GM06990 (cell line): ENCODE measurements around the gene AGBL4.

Experiments used
- DNase-seq: peaks from one replicate; pipeline ENCODE4 v3.0.0-alpha.2; 2011; ENCODE audit not compliant: insufficient read length; ENCODE audit errors: extremely low read depth
- H3K27me3 ChIP-seq: replicated peaks from 2 replicates; pipeline ENCODE4 v1.6.0; 2011; ENCODE audit warnings: low read length; ENCODE audit not compliant: control insufficient read depth, insufficient read depth
- H3K36me3 ChIP-seq: 2 replicates; pipeline ENCODE4 v1.5.1; 2011; ENCODE audit warnings: low read length; ENCODE audit not compliant: control insufficient read depth, insufficient read depth
- H3K4me3 ChIP-seq: replicated peaks from 2 replicates; pipeline ENCODE4 v1.5.1; 2011; ENCODE audit warnings: low read depth, mild to moderate bottlenecking, control low read depth, low read length
- TF ChIP-seq, protein P1 (sequence below): IDR thresholded peaks from 2 replicates; pipeline ENCODE4 v1.5.1; 2011; ENCODE audit warnings: low read length, control low read depth, mild to moderate bottlenecking, inconsistent platforms; ENCODE audit not compliant: insufficient read depth, poor library complexity, severe bottlenecking

Gene AGBL4

GRCh38 chr1:48743480-48743879 lies 1280.3 kb downstream of the AGBL4 start:
- Histone ChIP-seq H3K4me3 (no peak overlapping the region), H3K27me3 (peaks cover 1% of the 10 kb centered on the region), H3K36me3 (no peaks in the 10 kb centered on the region)
- TF ChIP-seq, protein P1, sequence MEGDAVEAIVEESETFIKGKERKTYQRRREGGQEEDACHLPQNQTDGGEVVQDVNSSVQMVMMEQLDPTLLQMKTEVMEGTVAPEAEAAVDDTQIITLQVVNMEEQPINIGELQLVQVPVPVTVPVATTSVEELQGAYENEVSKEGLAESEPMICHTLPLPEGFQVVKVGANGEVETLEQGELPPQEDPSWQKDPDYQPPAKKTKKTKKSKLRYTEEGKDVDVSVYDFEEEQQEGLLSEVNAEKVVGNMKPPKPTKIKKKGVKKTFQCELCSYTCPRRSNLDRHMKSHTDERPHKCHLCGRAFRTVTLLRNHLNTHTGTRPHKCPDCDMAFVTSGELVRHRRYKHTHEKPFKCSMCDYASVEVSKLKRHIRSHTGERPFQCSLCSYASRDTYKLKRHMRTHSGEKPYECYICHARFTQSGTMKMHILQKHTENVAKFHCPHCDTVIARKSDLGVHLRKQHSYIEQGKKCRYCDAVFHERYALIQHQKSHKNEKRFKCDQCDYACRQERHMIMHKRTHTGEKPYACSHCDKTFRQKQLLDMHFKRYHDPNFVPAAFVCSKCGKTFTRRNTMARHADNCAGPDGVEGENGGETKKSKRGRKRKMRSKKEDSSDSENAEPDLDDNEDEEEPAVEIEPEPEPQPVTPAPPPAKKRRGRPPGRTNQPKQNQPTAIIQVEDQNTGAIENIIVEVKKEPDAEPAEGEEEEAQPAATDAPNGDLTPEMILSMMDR, result no peak
- no peak for DNase-seq

DNA sequence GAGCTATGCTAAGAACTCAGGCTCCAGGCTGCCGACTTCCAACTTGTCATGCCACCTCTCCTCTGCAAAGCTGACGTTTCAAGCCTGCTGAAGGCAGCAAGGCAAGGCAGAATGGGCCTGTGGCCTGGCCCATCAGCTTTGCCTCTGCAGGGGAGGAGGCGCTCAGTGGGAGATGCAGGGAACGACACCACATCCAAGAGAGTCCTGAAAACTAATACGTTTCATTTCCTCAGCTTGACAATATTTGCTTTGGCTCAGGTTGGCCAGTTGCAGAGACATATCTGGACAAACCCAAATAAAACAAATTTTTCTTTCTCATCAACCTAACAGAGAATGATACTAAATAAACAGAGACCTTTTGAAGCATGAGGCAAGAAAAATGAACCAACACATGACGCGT lies 1282.4 kb downstream of the AGBL4 start:
- Histone ChIP-seq H3K36me3 (no peaks in the 10 kb centered on the region), H3K27me3 (no peaks in the 10 kb centered on the region), H3K4me3 (no peak overlapping the region)
- TF ChIP-seq, protein P1, result no peak
- no peak for DNase-seq

- no peaks in the 10 kb centered on the region for H3K36me3 ChIP-seq
- TF ChIP-seq, protein P1, result no peak
- H3K4me3 ChIP-seq, result no peak overlapping the region
- DNase-seq, result no peak
- H3K27me3 ChIP-seq, result no peaks in the 10 kb centered on the region
These were observed 1283.1 kb downstream of the AGBL4 start for GRCh38 chr1:48740621-48741020.

GRCh38 chr1:48739091-48739490 lies 1284.7 kb downstream of the AGBL4 start:
- Histone ChIP-seq H3K4me3 (no peak overlapping the region), H3K27me3 (no peaks in the 10 kb centered on the region; the same call in 1 of the 2 replicates), H3K36me3 (no peaks in the 10 kb centered on the region)
- no peak for DNase-seq
- TF ChIP-seq, protein P1, result no peak

GRCh38 chr1:48738356-48738755 lies 1285.4 kb downstream of the AGBL4 start:
- TF ChIP-seq, protein P1, result no peak
- no peaks in the 10 kb centered on the region; the same call in 1 of the 2 replicates for H3K27me3 ChIP-seq
- H3K36me3 ChIP-seq, result no peaks in the 10 kb centered on the region
- no peak for DNase-seq
- H3K4me3 ChIP-seq, result no peak overlapping the region

- TF ChIP-seq, protein P1, result no peak
- no peak overlapping the region for H3K4me3 ChIP-seq
- no peaks in the 10 kb centered on the region for H3K36me3 ChIP-seq
- no peaks in the 10 kb centered on the region; the same call in 1 of the 2 replicates for H3K27me3 ChIP-seq
- DNase-seq, result no peak
These were observed 1288.0 kb downstream of the AGBL4 start for GRCh38 chr1:48735796-48736195.
